ENCODE measurements around the gene NCAN.

The NCAN gene

DNA sequence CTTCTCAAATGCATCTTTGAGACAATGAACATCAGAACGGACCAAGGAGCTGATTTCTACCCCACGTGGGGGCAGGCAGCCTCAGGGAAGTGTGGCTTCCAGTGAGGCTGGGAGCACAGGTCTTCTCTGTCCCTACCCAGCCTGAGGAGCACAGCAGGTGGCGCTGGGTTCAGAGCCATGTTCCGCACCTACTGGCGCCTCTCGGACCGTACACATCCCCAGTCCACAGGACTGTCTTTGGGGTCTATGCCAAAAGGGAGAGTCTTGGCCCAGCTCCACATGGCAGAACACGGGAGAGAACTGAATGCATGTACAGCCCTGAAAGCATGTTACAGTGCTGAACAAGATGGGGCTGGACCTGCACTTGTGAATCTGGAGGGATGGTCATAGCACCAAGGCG, 86.0 kb downstream of the NCAN start:
- no peak for DNase-seq

DNA sequence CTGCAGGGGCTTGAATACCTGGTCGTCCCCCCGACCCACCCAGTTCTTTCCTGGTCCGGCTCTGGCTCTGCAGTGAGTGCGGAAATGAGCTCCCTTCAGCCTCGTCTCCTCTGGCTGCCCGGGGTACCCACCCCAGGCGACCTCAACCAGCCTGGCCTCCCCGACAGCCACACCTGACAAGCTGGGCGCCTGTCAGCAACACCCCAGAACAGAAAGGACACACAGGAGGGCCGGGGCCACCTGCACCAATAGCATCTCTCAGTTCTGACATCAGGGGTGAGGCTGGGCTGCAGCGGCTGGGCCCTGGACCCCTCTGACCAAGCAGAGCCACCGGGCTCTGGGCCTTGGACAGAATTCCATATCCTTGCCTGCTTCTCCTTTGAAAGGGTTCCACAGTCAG, 88.9 kb downstream of the NCAN start:
- no peak for DNase-seq
